Keratinocyte (primary cell): ENCODE results near the gene UBQLN2. TPM values are rescaled to one million over a fixed set of nuclear protein-coding genes. Genes with fewer than 3 reads are reported as not detected.

Experiments
- DNase-seq: peaks from one replicate; pipeline ENCODE4 v3.0.0-alpha.2; 2011; ENCODE audit warnings: low read depth, missing footprints, low spot score
- FAIRE-seq: peaks from 2 replicates; lab custom pipeline; 2011; peaks lifted over from hg19 to GRCh38; lab: Jason Lieb, UNC
- H2AFZ ChIP-seq: 2 replicates; pipeline ENCODE4 v1.6.0; 2012; ENCODE audit warnings: low read length, control low read depth, inconsistent platforms; ENCODE audit not compliant: control insufficient read depth
- H3K27ac ChIP-seq: 2 replicates; pipeline ENCODE4 v1.5.1; 2011; ENCODE audit warnings: low read length; ENCODE audit not compliant: control insufficient read depth, insufficient read depth
- H3K27me3 ChIP-seq: 3 replicates; pipeline ENCODE4 v1.6.0; 2011; ENCODE audit warnings: low read length; ENCODE audit not compliant: control insufficient read depth, insufficient read depth; ENCODE audit errors: extremely low read depth
- H3K36me3 ChIP-seq, 2 experiments: 2 replicates in 1 of 2; 3 replicates in 1 of 2; pipeline ENCODE4 v1.5.1; 2011; ENCODE audit warnings: low read length in 2 of 2, mild to moderate bottlenecking in 1 of 2; ENCODE audit not compliant: control insufficient read depth in 2 of 2, insufficient read depth in 2 of 2; ENCODE audit errors: extremely low read depth in 1 of 2
- H3K4me1 ChIP-seq: 3 replicates; pipeline ENCODE4 v1.5.1; 2011; ENCODE audit warnings: low read length; ENCODE audit not compliant: control insufficient read depth, insufficient read depth; ENCODE audit errors: extremely low read depth
- H3K4me2 ChIP-seq: 3 replicates; pipeline ENCODE4 v1.6.0; 2011; ENCODE audit warnings: low read depth, low read length; ENCODE audit not compliant: control insufficient read depth, insufficient read depth; ENCODE audit errors: extremely low read depth
- H3K4me3 ChIP-seq, 3 experiments: fragments of 200-600 bp in 1 of 3; sonication (generic) in 1 of 3; 2 replicates in 2 of 3; 3 replicates in 1 of 3; pipeline ENCODE4 v1.5.1; 2011 to 2016; ENCODE audit warnings: low read length in 3 of 3, mild to moderate bottlenecking in 3 of 3, control low read depth in 2 of 3, inconsistent platforms in 1 of 3, low read depth in 1 of 3, mixed read lengths in 1 of 3, mixed run types in 1 of 3, moderate library complexity in 1 of 3; ENCODE audit not compliant: control insufficient read depth in 2 of 3, insufficient read depth in 2 of 3; ENCODE audit errors: extremely low read depth in 1 of 3
- H3K79me2 ChIP-seq: 2 replicates; pipeline ENCODE4 v1.6.0; 2012; ENCODE audit warnings: low read length; ENCODE audit not compliant: control insufficient read depth, insufficient read depth
- H3K9ac ChIP-seq: 3 replicates; pipeline ENCODE4 v1.6.0; 2011; ENCODE audit warnings: low read length; ENCODE audit not compliant: control insufficient read depth, insufficient read depth; ENCODE audit errors: extremely low read depth
- H3K9me1 ChIP-seq: 3 replicates; pipeline ENCODE4 v1.6.0; 2011; ENCODE audit warnings: low read length; ENCODE audit not compliant: control insufficient read depth, insufficient read depth; ENCODE audit errors: extremely low read depth
- H3K9me3 ChIP-seq: 2 replicates; pipeline ENCODE4 v1.5.1; 2012; ENCODE audit warnings: low read depth, low read length; ENCODE audit not compliant: control insufficient read depth
- H4K20me1 ChIP-seq: 3 replicates; pipeline ENCODE4 v1.6.0; 2011; ENCODE audit warnings: low read length; ENCODE audit not compliant: control insufficient read depth, insufficient read depth; ENCODE audit errors: extremely low read depth
- EZH2 ChIP-seq: IDR thresholded peaks from one replicate; pipeline ENCODE4 v1.6.1; 2012; ENCODE audit warnings: inconsistent platforms, mild to moderate bottlenecking, low read length, moderate library complexity
- dilution Hi-C: fragments of 300-500 bp; cut with MboI; formaldehyde crosslinking; loops from one replicate; pipeline ENCODE4 v1.7.0; 2020; ENCODE audit warnings: low sequenced_read_pairs; ENCODE audit not compliant: extremely low pct_ligation_motif_present
- polyA plus RNA-seq, 5 experiments: library from polyadenylated mRNA; depleted of rRNA in 3 of 5; stranded (reverse) in 3 of 5; stranded (forward) in 1 of 5; unstranded in 1 of 5; fragments of >200 nt; gene quantifications; 1 replicate in 1 of 5; 2 replicates in 3 of 5; 3 replicates in 1 of 5; pipeline versions ENCODE4 v1.2.1 to v1.2.3, GENCODE V29; 2011 to 2012; ENCODE audit warnings: missing spikeins in 2 of 5, low read depth in 1 of 5, low replicate concordance in 1 of 5
- TF ChIP-seq, protein P1 (sequence below), 3 experiments: IDR thresholded peaks in 1 of 3; conservative IDR thresholded peaks in 1 of 3; optimal IDR thresholded peaks in 1 of 3; 2 replicates in 2 of 3; 3 replicates in 1 of 3; pipeline versions ENCODE3 to v1.5.1; 2011; ENCODE audit warnings: low read length in 3 of 3, mild to moderate bottlenecking in 3 of 3, moderate library complexity in 2 of 3, control low read depth in 1 of 3, inconsistent platforms in 1 of 3; ENCODE audit not compliant: insufficient read depth in 2 of 3; ENCODE audit errors: extremely low read depth in 1 of 3

The UBQLN2 gene
- polyA plus RNA-seq, 1 donor (not counting 4 experiments of a cell fraction or from before 2014, with no cell fraction given): 20.1 TPM

DNA sequence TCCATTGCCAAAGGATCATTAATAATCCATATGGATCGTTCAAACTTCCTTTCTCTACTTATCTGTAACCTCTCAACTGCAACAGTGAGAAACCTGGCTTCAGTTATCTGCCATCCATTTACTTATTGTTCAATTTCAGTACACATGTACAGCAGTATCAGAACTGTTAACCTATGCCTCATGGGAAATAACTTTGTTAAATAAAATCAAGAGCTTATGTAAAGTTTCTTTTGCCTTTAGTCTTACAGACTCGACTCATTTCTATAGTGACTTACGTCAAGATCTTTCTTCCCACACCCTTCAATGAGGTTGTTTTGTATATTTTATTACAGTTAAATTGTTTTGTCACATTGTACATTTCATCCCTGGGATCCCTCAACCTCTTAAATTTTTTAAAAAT is 11.4 kb downstream of the UBQLN2 start:
- Histone ChIP-seq H3K4me3 (no peak overlapping the region), H3K4me2 (no peak overlapping the region), H2AFZ (no peak overlapping the region), H3K27me3 (no peaks in the 10 kb centered on the region), H3K9ac (no peak overlapping the region), H3K9me1 (no peaks in the 10 kb centered on the region), H4K20me1 (no peaks in the 10 kb centered on the region), H3K27ac (no peak overlapping the region), H3K9me3 (no peaks in the 10 kb centered on the region), H3K36me3 (no peaks in the 10 kb centered on the region), H3K79me2 (no peaks in the 10 kb centered on the region), H3K4me1 (peaks cover 4% of the 10 kb centered on the region)
- no peak for FAIRE-seq
- TF ChIP-seq, protein P1, sequence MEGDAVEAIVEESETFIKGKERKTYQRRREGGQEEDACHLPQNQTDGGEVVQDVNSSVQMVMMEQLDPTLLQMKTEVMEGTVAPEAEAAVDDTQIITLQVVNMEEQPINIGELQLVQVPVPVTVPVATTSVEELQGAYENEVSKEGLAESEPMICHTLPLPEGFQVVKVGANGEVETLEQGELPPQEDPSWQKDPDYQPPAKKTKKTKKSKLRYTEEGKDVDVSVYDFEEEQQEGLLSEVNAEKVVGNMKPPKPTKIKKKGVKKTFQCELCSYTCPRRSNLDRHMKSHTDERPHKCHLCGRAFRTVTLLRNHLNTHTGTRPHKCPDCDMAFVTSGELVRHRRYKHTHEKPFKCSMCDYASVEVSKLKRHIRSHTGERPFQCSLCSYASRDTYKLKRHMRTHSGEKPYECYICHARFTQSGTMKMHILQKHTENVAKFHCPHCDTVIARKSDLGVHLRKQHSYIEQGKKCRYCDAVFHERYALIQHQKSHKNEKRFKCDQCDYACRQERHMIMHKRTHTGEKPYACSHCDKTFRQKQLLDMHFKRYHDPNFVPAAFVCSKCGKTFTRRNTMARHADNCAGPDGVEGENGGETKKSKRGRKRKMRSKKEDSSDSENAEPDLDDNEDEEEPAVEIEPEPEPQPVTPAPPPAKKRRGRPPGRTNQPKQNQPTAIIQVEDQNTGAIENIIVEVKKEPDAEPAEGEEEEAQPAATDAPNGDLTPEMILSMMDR (optimal IDR thresholded peaks at IDR 0.05 in 1 of 3, IDR thresholded peaks at IDR 0.05 in 1 of 3, conservative IDR thresholded peaks at IDR 0.05 in 1 of 3; ENCODE audit: extremely low read depth in 1 of 3, insufficient read depth in 2 of 3, low read length in 3 of 3): no peak
- no peak for TF ChIP-seq EZH2
- dilution Hi-C loops: no loop called here
- DNase-seq: no peak

DNA sequence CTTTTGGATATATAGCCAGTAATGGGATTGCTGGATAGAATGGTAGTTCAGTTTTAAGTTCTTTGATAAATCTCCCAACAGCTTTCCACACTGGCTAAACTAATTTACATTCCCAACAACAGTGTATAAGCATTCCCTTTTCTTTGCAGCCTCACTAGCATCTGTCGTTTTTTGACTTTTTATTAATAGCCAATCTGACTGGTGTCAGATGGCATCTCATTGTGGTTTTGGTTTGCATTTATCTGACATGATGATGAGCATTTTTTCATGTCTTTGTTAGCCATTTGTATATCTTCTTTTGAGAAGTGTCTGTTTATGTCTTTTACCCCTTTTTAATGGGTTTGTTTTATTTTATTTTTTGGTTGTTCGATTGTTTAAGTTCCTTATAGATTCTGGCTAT is 13.3 kb downstream of the UBQLN2 start:
- Histone ChIP-seq H4K20me1 (no peaks in the 10 kb centered on the region), H3K4me2 (no peak overlapping the region), H3K79me2 (no peaks in the 10 kb centered on the region), H2AFZ (no peak overlapping the region), H3K4me3 (no peak overlapping the region), H3K9ac (no peak overlapping the region), H3K36me3 (no peaks in the 10 kb centered on the region), H3K9me3 (no peaks in the 10 kb centered on the region), H3K9me1 (no peaks in the 10 kb centered on the region), H3K4me1 (peaks cover 4% of the 10 kb centered on the region), H3K27me3 (no peaks in the 10 kb centered on the region), H3K27ac (no peak overlapping the region)
- dilution Hi-C loops: no loop called here
- no peak for DNase-seq
- no peak for TF ChIP-seq EZH2
- TF ChIP-seq, protein P1 (optimal IDR thresholded peaks at IDR 0.05 in 1 of 3, IDR thresholded peaks at IDR 0.05 in 1 of 3, conservative IDR thresholded peaks at IDR 0.05 in 1 of 3; ENCODE audit: extremely low read depth in 1 of 3, insufficient read depth in 2 of 3, low read length in 3 of 3): no peak
- no peak for FAIRE-seq
